Daoy (cell line): Measurements from ENCODE around the gene QRFPR. TPM values are rescaled to one million over a fixed set of nuclear protein-coding genes. Genes with fewer than 3 reads are reported as not detected.
"Not testable (repeated sequence)": the region's sequence is repeated elsewhere in the genome, so short reads cannot be mapped to it uniquely, and the experiment has no call there.

Source experiments
- DNase-seq: peaks from one replicate; pipeline ENCODE4 v3.0.0-alpha.2; 2015; ENCODE audit warnings: low read depth
- total RNA-seq: library from RNA; depleted of rRNA; stranded (reverse); fragments of >200 nt; shearing (Covaris generic); gene quantifications from 2 replicates; pipeline ENCODE4 v1.2.3, GENCODE V29; 2014

Gene QRFPR
- total RNA-seq, 1 experiment from 2014 or later: 0.06 TPM

- no peak for DNase-seq
These were observed 41.0 kb downstream of the QRFPR start for GRCh38 chr4:121339824-121340223.

GRCh38 chr4:121339307-121339706 lies 41.5 kb downstream of the QRFPR start:
- no peak for DNase-seq

GRCh38 chr4:121338518-121338917 lies 42.3 kb downstream of the QRFPR start:
- DNase-seq: no peak

- DNase-seq: no peak
These were observed 44.1 kb downstream of the QRFPR start for GRCh38 chr4:121336706-121337105.

- DNase-seq: no peak
These were observed 50.6 kb downstream of the QRFPR start for GRCh38 chr4:121330180-121330665.

- no peak for DNase-seq
These were observed 54.2 kb downstream of the QRFPR start for GRCh38 chr4:121326597-121326996.

- no peak for DNase-seq
These were observed 56.5 kb downstream of the QRFPR start for GRCh38 chr4:121324331-121324730.

GRCh38 chr4:121321466-121321865 lies 59.4 kb downstream of the QRFPR start:
- no peak for DNase-seq

- no peak for DNase-seq
These were observed 64.7 kb downstream of the QRFPR start for GRCh38 chr4:121316091-121316490.

- DNase-seq: not testable (repeated sequence)
These were observed 67.4 kb downstream of the QRFPR start for GRCh38 chr4:121313430-121313829.

- no peak for DNase-seq
These were observed 72.0 kb downstream of the QRFPR start for GRCh38 chr4:121308828-121309227.

GRCh38 chr4:121308328-121308663 lies 72.5 kb downstream of the QRFPR start:
- peak; percentile 7 for DNase-seq

GRCh38 chr4:121307445-121308327 lies 73.1 kb downstream of the QRFPR start:
- DNase-seq: peak; percentile 53

- DNase-seq: no peak
These were observed 73.9 kb downstream of the QRFPR start for GRCh38 chr4:121306931-121307330.

GRCh38 chr4:121304893-121305292 lies 75.9 kb downstream of the QRFPR start:
- no peak for DNase-seq

GRCh38 chr4:121299367-121299766 lies 81.5 kb downstream of the QRFPR start:
- no peak for DNase-seq

- DNase-seq: no peak
These were observed 97.5 kb downstream of the QRFPR start for GRCh38 chr4:121283319-121283718.

- DNase-seq: no peak
These were observed 100.4 kb downstream of the QRFPR start for GRCh38 chr4:121280425-121280824.

GRCh38 chr4:121278811-121279368 lies 101.9 kb downstream of the QRFPR start:
- no peak for DNase-seq
